Panc1 (cell line): ENCODE results near the gene THRB.

Experiments used
- POLR2AphosphoS5 ChIP-seq: IDR thresholded peaks from 2 replicates; pipeline ENCODE4 v1.6.1; 2012; ENCODE audit warnings: mild to moderate bottlenecking, low read depth, low read length, moderate library complexity
- TF ChIP-seq, protein P1 (sequence below): fragments of 450-650 bp; IDR thresholded peaks from 2 replicates; pipeline ENCODE4 v1.5.1; 2017; ENCODE audit warnings: mild to moderate bottlenecking

- TF ChIP-seq, protein P1, sequence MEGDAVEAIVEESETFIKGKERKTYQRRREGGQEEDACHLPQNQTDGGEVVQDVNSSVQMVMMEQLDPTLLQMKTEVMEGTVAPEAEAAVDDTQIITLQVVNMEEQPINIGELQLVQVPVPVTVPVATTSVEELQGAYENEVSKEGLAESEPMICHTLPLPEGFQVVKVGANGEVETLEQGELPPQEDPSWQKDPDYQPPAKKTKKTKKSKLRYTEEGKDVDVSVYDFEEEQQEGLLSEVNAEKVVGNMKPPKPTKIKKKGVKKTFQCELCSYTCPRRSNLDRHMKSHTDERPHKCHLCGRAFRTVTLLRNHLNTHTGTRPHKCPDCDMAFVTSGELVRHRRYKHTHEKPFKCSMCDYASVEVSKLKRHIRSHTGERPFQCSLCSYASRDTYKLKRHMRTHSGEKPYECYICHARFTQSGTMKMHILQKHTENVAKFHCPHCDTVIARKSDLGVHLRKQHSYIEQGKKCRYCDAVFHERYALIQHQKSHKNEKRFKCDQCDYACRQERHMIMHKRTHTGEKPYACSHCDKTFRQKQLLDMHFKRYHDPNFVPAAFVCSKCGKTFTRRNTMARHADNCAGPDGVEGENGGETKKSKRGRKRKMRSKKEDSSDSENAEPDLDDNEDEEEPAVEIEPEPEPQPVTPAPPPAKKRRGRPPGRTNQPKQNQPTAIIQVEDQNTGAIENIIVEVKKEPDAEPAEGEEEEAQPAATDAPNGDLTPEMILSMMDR, result no peak
- no peak for TF ChIP-seq POLR2AphosphoS5
Observed at GRCh38 chr3:24526640-24527212, 32.1 kb upstream of the THRB start.
